Vagina (tissue), 2 donors: ENCODE results near the gene RTCB. TPM values are rescaled to one million over a fixed set of nuclear protein-coding genes. Genes with fewer than 3 reads are reported as not detected.

Experiments
- DNase-seq, 2 donors: peaks; one replicate each; pipeline ENCODE4 v3.0.0-alpha.2; 2017; ENCODE audit errors: extremely low spot score in 2 of 2
- H3K27ac ChIP-seq: fragments of 200-600 bp; sonication (generic); one replicate; pipeline ENCODE4 v1.5.1; 2019
- H3K27me3 ChIP-seq: fragments of 200-600 bp; sonication (generic); one replicate; pipeline ENCODE4 v1.5.1; 2019
- H3K36me3 ChIP-seq, 2 donors: fragments of 200-600 bp; sonication (generic); one replicate each; pipeline ENCODE4 v1.5.1; 2017 to 2019
- H3K4me1 ChIP-seq: fragments of 200-600 bp; sonication (generic); one replicate; pipeline ENCODE4 v1.5.1; 2019
- H3K4me3 ChIP-seq, 2 donors: fragments of 200-600 bp; sonication (generic); 1 replicate in 1 of 2; 2 replicates in 1 of 2; pipeline ENCODE4 v1.5.1; 2016 to 2019
- H3K9me3 ChIP-seq: fragments of 200-600 bp; sonication (generic); one replicate; pipeline ENCODE4 v1.5.1; 2019
- CTCF ChIP-seq, 3 experiments: fragments of 450-650 bp in 2 of 3; fragments of 200-600 bp in 1 of 3; sonication (generic) in 1 of 3; IDR thresholded peaks; one replicate each; pipeline ENCODE4 v1.5.1; 2017 to 2019; ENCODE audit warnings: antibody characterized with exemption in 3 of 3, mild to moderate bottlenecking in 2 of 3, moderate library complexity in 2 of 3
- POLR2A ChIP-seq, 2 donors: fragments of 450-650 bp; IDR thresholded peaks; one replicate each; pipeline ENCODE4 v1.6.1; 2017; ENCODE audit warnings: antibody characterized with exemption in 2 of 2, mild to moderate bottlenecking in 2 of 2, moderate library complexity in 2 of 2
- POLR2AphosphoS5 ChIP-seq, 2 donors: sonication (generic); formaldehyde crosslinking; IDR thresholded peaks; one replicate each; pipeline ENCODE4 v1.9.0; 2017; ENCODE audit warnings: antibody characterized with exemption in 2 of 2, mild to moderate bottlenecking in 2 of 2, low read depth in 1 of 2; ENCODE audit not compliant: insufficient read depth in 1 of 2
- intact Hi-C: fragments of 100-400 bp; cut with DNase I; formaldehyde crosslinking; loops from one replicate; pipeline ENCODE4 v1.15.1; 2023
- total RNA-seq: library from RNA; depleted of rRNA; stranded (reverse); fragments of >200 nt; gene quantifications from one replicate; pipeline ENCODE4 v1.2.3, GENCODE V29; 2016

Gene RTCB
- total RNA-seq, 1 donor from 2014 or later: 42.2 TPM

- no peaks in the 10 kb centered on the region for H3K27me3 ChIP-seq
- no peaks in the 10 kb centered on the region for H3K9me3 ChIP-seq
- no peak overlapping the region for H3K27ac ChIP-seq
- peaks cover 32% of the 10 kb centered on the region for H3K4me1 ChIP-seq
- no peak for DNase-seq
- peak overlapping the region in 1 of 2 donors; percentile 75 for H3K4me3 ChIP-seq
- TF ChIP-seq POLR2AphosphoS5 (IDR thresholded peaks at IDR 0.05; ENCODE audit: insufficient read depth in 1 of 2, low read depth in 1 of 2) (no peak), POLR2A (IDR thresholded peaks at IDR 0.05) (no peak), CTCF (IDR thresholded peaks at IDR 0.05) (no peak)
- intact Hi-C loops: no loop called here
- H3K36me3 ChIP-seq: peaks cover 0 to 31% of the 10 kb centered on the region in 2 donors
Observed at GRCh38 chr22:32410459-32410858, 1.6 kb downstream of the RTCB start.

GRCh38 chr22:32409977-32410376, 2.1 kb downstream of the RTCB start:
- no peak for DNase-seq
- intact Hi-C loops: no loop called here

GRCh38 chr22:32407936-32408335, 4.1 kb downstream of the RTCB start:
- H3K9me3 ChIP-seq: no peaks in the 10 kb centered on the region
- intact Hi-C loops: no loop called here
- H3K4me1 ChIP-seq: peaks cover 32% of the 10 kb centered on the region
- H3K36me3 ChIP-seq: peaks cover 0 to 47% of the 10 kb centered on the region in 2 donors
- H3K27me3 ChIP-seq: no peaks in the 10 kb centered on the region
- no peak overlapping the region for H3K27ac ChIP-seq
- H3K4me3 ChIP-seq: no peak overlapping the region
- no peak for DNase-seq
- TF ChIP-seq POLR2AphosphoS5 (IDR thresholded peaks at IDR 0.05; ENCODE audit: insufficient read depth in 1 of 2, low read depth in 1 of 2) (no peak), POLR2A (IDR thresholded peaks at IDR 0.05) (no peak), CTCF (IDR thresholded peaks at IDR 0.05) (no peak)

More at GRCh38 chr22:32409977-32410376, 2.1 kb downstream of the RTCB start:
- no peak for TF ChIP-seq CTCF (IDR thresholded peaks at IDR 0.05)
- no peak for TF ChIP-seq POLR2A (IDR thresholded peaks at IDR 0.05)
- TF ChIP-seq POLR2AphosphoS5 (IDR thresholded peaks at IDR 0.05; ENCODE audit: insufficient read depth in 1 of 2, low read depth in 1 of 2): no peak
- no peak overlapping the region for H3K4me3 ChIP-seq
- H3K36me3 ChIP-seq: peaks cover 0 to 36% of the 10 kb centered on the region in 2 donors
- no peaks in the 10 kb centered on the region for H3K27me3 ChIP-seq
- H3K27ac ChIP-seq: no peak overlapping the region
- H3K4me1 ChIP-seq: peaks cover 32% of the 10 kb centered on the region
- H3K9me3 ChIP-seq: no peaks in the 10 kb centered on the region

- H3K27ac ChIP-seq: no peak overlapping the region
- DNase-seq: no peak
- intact Hi-C loops: no loop called here
- H3K36me3 ChIP-seq: peaks cover 0 to 47% of the 10 kb centered on the region in 2 donors
- H3K4me1 ChIP-seq: peaks cover 26% of the 10 kb centered on the region
- no peaks in the 10 kb centered on the region for H3K9me3 ChIP-seq
- TF ChIP-seq POLR2A (IDR thresholded peaks at IDR 0.05) (no peak), POLR2AphosphoS5 (IDR thresholded peaks at IDR 0.05; ENCODE audit: insufficient read depth in 1 of 2, low read depth in 1 of 2) (no peak), CTCF (IDR thresholded peaks at IDR 0.05) (no peak)
- H3K27me3 ChIP-seq: no peaks in the 10 kb centered on the region
- no peak overlapping the region for H3K4me3 ChIP-seq
Observed at GRCh38 chr22:32407312-32407711, 4.7 kb downstream of the RTCB start.

GRCh38 chr22:32404021-32404420, 8.0 kb downstream of the RTCB start:
- peaks cover 0 to 76% of the 10 kb centered on the region in 2 donors for H3K36me3 ChIP-seq
- peaks cover under 1% of the 10 kb centered on the region for H3K4me1 ChIP-seq
- DNase-seq: no peak
- no peak overlapping the region for H3K27ac ChIP-seq
- H3K9me3 ChIP-seq: no peaks in the 10 kb centered on the region
- H3K27me3 ChIP-seq: no peaks in the 10 kb centered on the region
- TF ChIP-seq CTCF (IDR thresholded peaks at IDR 0.05): no peak
- no peak for TF ChIP-seq POLR2AphosphoS5 (IDR thresholded peaks at IDR 0.05; ENCODE audit: insufficient read depth in 1 of 2, low read depth in 1 of 2)
- no peak for TF ChIP-seq POLR2A (IDR thresholded peaks at IDR 0.05)
- no peak overlapping the region for H3K4me3 ChIP-seq
- intact Hi-C loops: no loop called here
